ENCODE data around the gene SUDS3. TPM values are rescaled to one million over a fixed set of nuclear protein-coding genes. Genes with fewer than 3 reads are reported as not detected.

SUDS3 gene
- polyA plus RNA-seq, 1 of the 3 experiments (the other 2 are of a cell fraction), result 15.0 TPM

DNA sequence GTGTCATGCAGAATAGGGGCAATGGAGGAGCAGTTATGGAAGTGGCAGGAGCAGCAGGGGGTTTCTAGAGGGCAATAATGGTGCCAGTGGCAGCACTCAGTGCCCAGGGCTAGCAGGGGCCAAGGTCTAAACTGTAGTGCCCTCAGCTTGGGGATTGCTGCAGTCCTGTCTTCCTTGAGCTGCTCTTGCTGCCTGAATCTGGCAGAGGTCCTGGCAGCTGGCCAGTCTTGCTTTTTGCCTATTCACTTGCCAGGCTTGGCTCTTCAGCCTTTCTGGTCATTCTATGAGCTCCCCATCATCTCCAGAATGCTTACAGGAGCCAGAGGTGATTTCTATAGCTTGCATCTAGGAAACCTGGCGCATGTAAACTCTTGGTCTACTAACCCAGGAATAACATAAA lies 72.0 kb downstream of the SUDS3 start:
- H3K36me3 ChIP-seq (replicated peaks in 1 of 2; ENCODE audit: control insufficient read depth in 1 of 2, insufficient read depth in 2 of 2, low read length in 1 of 2), result no peaks in the 10 kb centered on the region
- no peak overlapping the region for H3K9ac ChIP-seq
- H2AFZ ChIP-seq (ENCODE audit: low read depth), result no peak overlapping the region
- no peaks in the 10 kb centered on the region for H3F3A ChIP-seq (replicated peaks; ENCODE audit: insufficient read depth)
- no peaks in the 10 kb centered on the region for H3K27me3 ChIP-seq (ENCODE audit: insufficient read depth)
- no peaks in the 10 kb centered on the region for H3K4me1 ChIP-seq (ENCODE audit: control insufficient read depth in 1 of 2, insufficient read depth in 2 of 2, low read depth in 1 of 2, low read length in 1 of 2)
- POLR2A ChIA-PET, result no interaction called here
- no peak overlapping the region for H3K4me3 ChIP-seq (ENCODE audit: low read depth in 2 of 2, low read length in 1 of 2)
- H3K27ac ChIP-seq (ENCODE audit: low read depth in 2 of 2, low read length in 1 of 2), result no peak overlapping the region
- H3K9me3 ChIP-seq, result no peaks in the 10 kb centered on the region
- TF ChIP-seq CTCF (IDR thresholded peaks at IDR 0.05) (no peak), REST (IDR thresholded peaks at IDR 0.05; ENCODE audit: low read depth, low read length) (no peak), RCOR1 (IDR thresholded peaks at IDR 0.05; ENCODE audit: low read length) (no peak), TAF1 (IDR thresholded peaks at IDR 0.05; ENCODE audit: borderline replicate concordance, low read depth, low read length) (no peak)
- TF ChIP-seq, protein P1, sequence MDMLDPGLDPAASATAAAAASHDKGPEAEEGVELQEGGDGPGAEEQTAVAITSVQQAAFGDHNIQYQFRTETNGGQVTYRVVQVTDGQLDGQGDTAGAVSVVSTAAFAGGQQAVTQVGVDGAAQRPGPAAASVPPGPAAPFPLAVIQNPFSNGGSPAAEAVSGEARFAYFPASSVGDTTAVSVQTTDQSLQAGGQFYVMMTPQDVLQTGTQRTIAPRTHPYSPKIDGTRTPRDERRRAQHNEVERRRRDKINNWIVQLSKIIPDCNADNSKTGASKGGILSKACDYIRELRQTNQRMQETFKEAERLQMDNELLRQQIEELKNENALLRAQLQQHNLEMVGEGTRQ (IDR thresholded peaks at IDR 0.05; ENCODE audit: borderline replicate concordance, low read depth, low read length), result no peak
- 47% methylated on average over 1 of the region's 1 CpG for whole genome bisulfite sequencing (ENCODE audit: low lambda C conversion rate)
- CTCF ChIA-PET, result no interaction called here
- no peak overlapping the region for H3K4me2 ChIP-seq
- no peaks in the 10 kb centered on the region for H3K79me2 ChIP-seq (ENCODE audit: insufficient read depth)
- no peak for DNase-seq
- H3K9me2 ChIP-seq, result no peaks in the 10 kb centered on the region
- no peaks in the 10 kb centered on the region for H4K20me1 ChIP-seq (ENCODE audit: insufficient read depth)

DNA sequence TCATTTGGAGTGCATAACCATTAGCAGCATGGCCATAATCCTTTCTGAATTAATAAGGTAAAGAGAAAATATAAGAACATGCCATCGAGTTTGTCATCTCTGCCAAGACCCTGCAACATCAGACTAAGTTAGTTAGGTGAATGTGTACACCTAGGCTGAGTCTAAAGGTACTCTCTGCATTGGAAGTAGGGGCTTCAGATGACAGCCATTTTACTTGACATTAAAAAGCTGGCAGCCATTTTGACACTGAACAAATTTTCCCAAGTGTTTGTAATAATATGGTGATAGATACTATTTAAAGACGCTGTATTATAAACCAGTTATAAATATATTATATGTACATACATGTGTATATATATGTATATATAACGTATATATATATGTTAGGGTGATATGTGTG lies 79.0 kb downstream of the SUDS3 start:
- no peaks in the 10 kb centered on the region for H3K4me1 ChIP-seq (ENCODE audit: control insufficient read depth in 1 of 2, insufficient read depth in 2 of 2, low read depth in 1 of 2, low read length in 1 of 2)
- H3K9me3 ChIP-seq, result no peaks in the 10 kb centered on the region
- POLR2A ChIA-PET, result no interaction called here
- no peaks in the 10 kb centered on the region for H3K79me2 ChIP-seq (ENCODE audit: insufficient read depth)
- no peak overlapping the region for H3K27ac ChIP-seq (ENCODE audit: low read depth in 2 of 2, low read length in 1 of 2)
- no peaks in the 10 kb centered on the region for H3K9me2 ChIP-seq
- H2AFZ ChIP-seq (ENCODE audit: low read depth), result 0 out of 2 replicates have a peak overlapping the region, but pooled peaks have one; percentile 41
- H3K9ac ChIP-seq, result no peak overlapping the region
- CTCF ChIA-PET, result no interaction called here
- H4K20me1 ChIP-seq (ENCODE audit: insufficient read depth), result no peaks in the 10 kb centered on the region
- H3F3A ChIP-seq (replicated peaks; ENCODE audit: insufficient read depth), result no peaks in the 10 kb centered on the region
- no peak overlapping the region for H3K4me3 ChIP-seq (ENCODE audit: low read depth in 2 of 2, low read length in 1 of 2)
- H3K36me3 ChIP-seq (replicated peaks in 1 of 2; ENCODE audit: control insufficient read depth in 1 of 2, insufficient read depth in 2 of 2, low read length in 1 of 2), result no peaks in the 10 kb centered on the region
- 5% methylated on average over 3 of the region's 3 CpGs for WGBS (ENCODE audit: low lambda C conversion rate)
- TF ChIP-seq NRF1 (IDR thresholded peaks at IDR 0.05; ENCODE audit: low read depth, low read length) (no peak), RAD21 (IDR thresholded peaks at IDR 0.05; ENCODE audit: low read length) (no peak), GABPA (IDR thresholded peaks at IDR 0.05; ENCODE audit: low read depth) (no peak), EZH2phosphoT487 (IDR thresholded peaks at IDR 0.05; ENCODE audit: borderline replicate concordance, low read depth) (no peak), TEAD4 (IDR thresholded peaks at IDR 0.05; ENCODE audit: borderline replicate concordance, insufficient read depth) (no peak), EP300 (IDR thresholded peaks at IDR 0.05; ENCODE audit: borderline replicate concordance in 1 of 2, low read depth in 1 of 2, low read length in 1 of 2) (no peak)
- H3K4me2 ChIP-seq, result no peak overlapping the region
- no peaks in the 10 kb centered on the region for H3K27me3 ChIP-seq (ENCODE audit: insufficient read depth)
- DNase-seq, result no peak
